DMS53 treated with DMSO at 0.1 percent for 48 hours (cell line): ENCODE data around the gene CAST.
"Not testable (repeated sequence)": the region's sequence is repeated elsewhere in the genome, so short reads cannot be mapped to it uniquely, and the experiment has no call there.

Source experiments
- DNase-seq: peaks from one replicate; lab custom pipeline; 2025; ENCODE audit not compliant: unreplicated experiment; lab: John Stamatoyannopoulos, UW

CAST gene

DNA sequence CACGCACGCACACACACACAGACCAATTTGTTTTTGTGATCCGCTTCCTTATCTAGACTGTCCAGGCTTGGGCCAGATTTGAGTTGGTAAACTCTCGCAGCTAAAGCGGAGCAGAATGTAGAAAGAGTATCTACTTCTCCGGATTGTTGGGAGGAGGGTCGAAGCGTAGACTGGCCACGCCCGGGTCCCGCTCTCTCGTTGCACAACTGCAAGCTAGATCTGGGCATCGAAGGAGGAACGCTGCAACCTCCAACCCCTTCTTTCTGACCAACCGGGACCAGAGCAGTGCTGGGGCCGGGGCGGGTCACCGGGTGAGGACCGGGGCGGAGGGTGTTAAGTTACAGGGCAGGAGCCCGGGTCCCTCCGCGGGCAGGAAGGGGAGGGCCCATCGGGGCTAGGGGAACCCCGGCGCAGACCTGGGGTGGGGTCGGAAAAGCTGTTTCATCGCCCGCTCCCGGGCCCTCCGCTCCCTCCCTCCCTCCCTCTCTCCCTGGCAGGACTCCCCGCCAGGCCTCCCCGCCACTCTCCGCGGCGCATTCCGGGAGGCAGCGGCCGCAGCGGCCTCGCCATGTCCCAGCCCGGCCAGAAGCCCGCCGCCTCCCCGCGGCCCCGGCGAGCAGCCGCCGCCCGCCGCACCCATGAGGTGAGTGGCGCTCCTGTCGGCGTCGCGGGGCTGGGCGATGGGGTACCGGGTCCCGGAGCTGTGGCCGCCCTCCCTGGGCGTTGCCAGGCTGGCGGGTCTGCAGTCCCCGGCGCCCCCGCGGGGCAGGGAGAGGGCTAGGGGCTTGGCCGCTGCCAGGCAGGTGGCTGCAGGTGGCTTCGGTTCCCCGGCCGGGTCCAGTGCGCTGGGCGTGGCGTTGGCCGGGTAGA lies at the start of gene CAST:
TSS of gene CAST (plus strand) at position 522 of the 870 bp plus-strand sequence. CDS start at position 569, 47 bp downstream.
- peak; percentile 86 for DNase-seq

- DNase-seq, result peak; percentile 78
Measured at GRCh38 chr5:96614110-96614691, 48.0 kb upstream of the CAST start.

- no peak for DNase-seq
Measured at GRCh38 chr5:96615223-96615622, 47.0 kb upstream of the CAST start.

- DNase-seq, result no peak
Measured at GRCh38 chr5:96616801-96617200, 45.4 kb upstream of the CAST start.

GRCh38 chr5:96618311-96619016 lies 43.7 kb upstream of the CAST start:
- not testable (repeated sequence) for DNase-seq

GRCh38 chr5:96619946-96620345 lies 42.2 kb upstream of the CAST start:
- no peak for DNase-seq

- DNase-seq, result no peak
Measured at GRCh38 chr5:96624596-96624995, 37.6 kb upstream of the CAST start.

- DNase-seq, result no peak
Measured at GRCh38 chr5:96625365-96625764, 36.8 kb upstream of the CAST start.

- no peak for DNase-seq
Measured at GRCh38 chr5:96626956-96627355, 35.2 kb upstream of the CAST start.

DNA sequence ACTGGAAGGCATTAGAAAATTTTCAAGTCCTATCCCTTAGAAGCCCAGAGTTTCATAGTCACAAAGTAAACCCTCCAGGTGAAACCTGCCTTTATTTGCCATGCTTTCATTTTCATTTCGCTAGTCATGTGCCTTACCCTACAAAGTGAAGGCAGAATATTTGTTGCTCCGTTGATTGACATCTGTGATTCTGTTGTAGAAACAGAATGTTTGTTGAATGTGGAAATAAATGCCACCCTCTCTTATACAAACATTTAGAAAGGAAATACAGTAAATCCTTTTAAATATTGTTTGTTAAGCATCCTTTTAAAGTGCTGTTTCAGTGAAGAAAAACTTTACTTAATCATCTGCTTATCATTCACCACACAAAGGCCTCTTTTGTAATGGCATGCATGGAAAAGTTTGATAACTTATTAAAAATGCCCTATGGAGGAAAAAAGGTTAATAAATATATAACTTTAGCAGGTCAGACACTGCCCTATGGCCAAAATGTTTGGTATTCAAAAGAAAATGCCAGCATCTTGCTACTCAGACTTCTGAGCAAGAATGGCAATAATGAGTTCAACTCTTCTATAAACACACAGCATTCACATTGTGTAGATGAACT lies 34.3 kb upstream of the CAST start:
- DNase-seq, result peak; percentile 56

GRCh38 chr5:96628406-96628805 lies 33.8 kb upstream of the CAST start:
- DNase-seq, result no peak

GRCh38 chr5:96629774-96630173 lies 32.4 kb upstream of the CAST start:
- DNase-seq, result peak; percentile 95

DNA sequence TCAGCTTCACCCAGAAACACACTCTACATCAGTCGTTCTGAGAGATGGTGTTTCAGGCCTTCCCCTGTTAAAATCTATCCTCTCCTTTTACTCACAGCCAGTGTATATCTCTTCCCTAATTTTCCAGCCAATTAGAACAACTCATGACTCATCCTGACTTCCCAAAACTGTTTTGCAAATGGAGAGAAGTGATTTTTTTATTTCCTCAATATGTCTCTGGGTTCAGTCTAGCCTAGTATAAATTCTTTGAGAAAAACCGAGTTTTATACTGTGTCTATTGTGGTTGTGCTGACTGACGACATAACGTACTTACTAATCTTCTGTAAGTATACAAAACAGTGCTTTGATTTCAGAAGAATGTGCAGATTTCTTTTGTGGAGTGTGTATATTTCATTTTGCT lies 28.4 kb upstream of the CAST start:
- no peak for DNase-seq

DNA sequence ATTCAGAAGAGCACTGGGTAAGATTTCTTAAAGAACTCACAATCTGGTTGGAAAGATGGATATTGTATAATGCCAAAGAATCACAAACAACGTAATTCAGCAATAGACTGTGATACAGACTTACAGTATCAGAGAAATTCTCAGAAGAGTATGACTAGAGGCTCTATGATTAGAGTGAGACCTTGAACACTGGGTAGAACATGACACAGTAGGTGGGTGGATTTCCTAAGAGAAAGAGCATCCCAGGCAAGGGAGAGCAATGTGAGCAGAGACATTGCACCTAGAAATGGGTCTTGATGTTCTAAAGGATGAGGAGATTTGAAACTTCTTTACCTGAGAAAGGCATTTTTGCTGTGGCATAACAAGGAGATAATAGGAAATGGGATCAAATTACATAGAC lies 27.3 kb upstream of the CAST start:
- DNase-seq, result no peak

- DNase-seq, result no peak
Measured at GRCh38 chr5:96636046-96636445, 26.1 kb upstream of the CAST start.

DNA sequence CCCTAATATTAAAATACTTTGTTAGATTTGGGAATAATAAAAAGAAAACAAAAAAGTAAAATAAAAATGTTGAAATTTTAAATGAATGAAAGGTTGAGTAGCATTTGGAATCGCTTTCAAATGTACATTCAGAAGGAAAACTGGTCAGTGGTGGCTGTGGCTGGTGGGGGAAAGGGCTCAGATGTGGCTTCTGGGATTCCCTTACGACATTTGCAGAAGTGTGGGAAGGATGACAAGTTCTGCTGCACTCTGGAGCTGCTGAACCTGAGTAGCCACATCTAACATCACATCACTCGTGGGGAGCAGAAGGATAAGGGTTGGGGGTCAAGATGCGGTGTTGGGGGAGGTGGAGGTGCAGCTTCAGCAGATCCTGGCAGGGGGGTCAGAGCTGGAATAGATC lies 25.6 kb upstream of the CAST start:
- DNase-seq, result no peak

- DNase-seq, result no peak
Measured at GRCh38 chr5:96637196-96637595, 25.0 kb upstream of the CAST start.

DNA sequence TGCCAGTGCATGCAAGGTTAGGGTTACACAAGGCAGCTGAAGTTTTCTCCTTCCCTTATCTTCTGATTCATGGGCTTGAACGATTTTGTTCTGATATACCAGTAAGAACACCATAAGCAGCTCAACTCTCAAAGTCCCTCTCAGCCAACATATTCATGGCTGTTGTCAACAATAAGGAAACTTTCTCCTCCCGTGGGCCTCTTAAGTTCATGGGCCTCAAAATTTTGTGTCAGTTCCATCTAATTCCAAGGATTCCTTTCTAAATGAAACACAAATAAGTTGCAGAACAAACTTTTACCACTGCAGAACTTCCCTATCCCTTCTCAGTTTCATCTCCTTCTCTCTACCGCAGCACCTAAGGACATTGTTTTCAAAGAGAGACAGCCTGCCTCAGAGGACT lies 23.6 kb upstream of the CAST start:
- DNase-seq, result no peak

DNA sequence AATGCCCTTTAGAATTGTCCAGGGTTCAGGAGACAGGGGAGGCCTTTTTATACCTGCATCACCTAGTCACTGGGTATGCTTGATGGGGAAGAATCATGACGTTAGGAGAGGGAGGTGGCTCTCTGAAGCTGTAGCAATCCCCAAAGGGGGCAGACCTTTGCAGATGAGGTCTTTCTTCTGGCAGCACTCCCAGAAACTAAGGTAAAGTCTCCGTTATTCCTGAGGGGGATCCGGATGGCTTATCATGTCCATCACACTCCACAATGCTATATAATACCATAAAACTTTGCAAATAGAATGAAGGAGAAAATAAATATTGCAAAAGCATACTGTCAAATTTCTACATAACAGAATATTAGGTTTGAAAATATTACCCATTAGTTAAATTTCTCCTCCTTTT lies 21.5 kb upstream of the CAST start:
- no peak for DNase-seq

DNA sequence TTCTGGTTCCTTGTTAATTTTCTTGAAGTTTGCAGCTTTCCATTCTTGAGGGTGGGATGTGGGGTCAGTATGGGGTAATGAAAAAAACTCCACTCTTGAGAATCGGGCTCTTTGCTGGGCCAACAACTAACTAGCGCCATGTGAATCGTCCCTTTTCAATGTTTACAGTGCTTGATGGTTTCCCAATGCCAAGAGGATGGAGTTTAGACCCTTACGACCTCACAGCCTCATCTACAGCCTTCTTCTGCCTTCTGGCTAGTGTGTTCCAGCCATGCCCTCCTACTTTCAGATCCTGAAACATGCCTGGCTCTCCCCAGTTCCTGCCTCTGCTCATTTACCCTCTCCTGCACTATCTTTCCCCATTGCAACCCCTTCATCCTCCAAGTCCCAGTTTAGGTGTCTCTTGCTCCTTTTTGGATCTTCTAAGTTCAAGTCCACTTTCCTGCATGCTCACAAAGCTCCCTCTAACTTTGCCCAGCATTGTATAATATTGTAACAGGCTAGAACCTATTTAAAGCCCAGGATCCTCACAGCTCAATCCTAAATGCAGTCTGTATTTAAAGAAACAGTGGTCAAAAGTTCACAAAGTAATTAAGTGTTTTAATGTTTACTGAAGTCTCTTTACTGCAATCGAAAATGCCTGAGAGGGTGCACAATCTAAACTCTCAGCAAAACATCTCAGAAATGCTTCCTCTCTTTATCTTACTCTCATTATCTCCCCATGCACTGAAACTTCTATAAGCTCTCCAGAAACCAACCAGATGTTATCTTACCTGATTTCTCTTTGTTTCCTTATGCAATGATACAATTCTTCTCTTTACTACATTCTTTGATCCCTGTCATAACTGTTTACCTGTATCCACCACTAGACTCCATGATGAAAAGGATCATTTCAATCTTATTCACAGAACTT lies 20.6 kb upstream of the CAST start:
- DNase-seq, result no peak

GRCh38 chr5:96642281-96642640 lies 19.9 kb upstream of the CAST start:
- no peak for DNase-seq
